Astrocyte (in vitro differentiated cells and primary cell): ENCODE measurements around the gene F2R. TPM values are rescaled to one million over a fixed set of nuclear protein-coding genes. Genes with fewer than 3 reads are reported as not detected.

Experiments used
- DNase-seq: peaks from one replicate; pipeline ENCODE4 v3.0.0-alpha.2; 2010; ENCODE audit warnings: low read depth
- FAIRE-seq: peaks from 2 replicates; lab custom pipeline; 2011; peaks lifted over from hg19 to GRCh38; lab: Jason Lieb, UNC
- H2AFZ ChIP-seq: 2 replicates; pipeline ENCODE4 v1.6.0; 2012; ENCODE audit warnings: low read depth, low read length, inconsistent platforms
- H3K27ac ChIP-seq: 2 replicates; pipeline ENCODE4 v1.5.1; 2011; ENCODE audit warnings: low read depth, low read length, inconsistent platforms
- H3K27me3 ChIP-seq: 2 replicates; pipeline ENCODE4 v1.6.0; 2011; ENCODE audit warnings: low read length, inconsistent platforms; ENCODE audit not compliant: insufficient read depth
- H3K36me3 ChIP-seq: 2 replicates; pipeline ENCODE4 v1.5.1; 2011; ENCODE audit warnings: low read length, inconsistent platforms; ENCODE audit not compliant: insufficient read depth
- H3K4me1 ChIP-seq: 2 replicates; pipeline ENCODE4 v1.5.1; 2011; ENCODE audit warnings: low read length, inconsistent platforms; ENCODE audit not compliant: insufficient read depth
- H3K4me2 ChIP-seq: 2 replicates; pipeline ENCODE4 v1.6.0; 2012; ENCODE audit warnings: low read length, inconsistent platforms
- H3K4me3 ChIP-seq: 2 replicates; pipeline ENCODE4 v1.5.1; 2011; ENCODE audit warnings: low read depth, mild to moderate bottlenecking, low read length, inconsistent platforms; ENCODE audit not compliant: insufficient read depth
- H3K79me2 ChIP-seq: 2 replicates; pipeline ENCODE4 v1.6.0; 2012; ENCODE audit warnings: mild to moderate bottlenecking, low read length, inconsistent platforms; ENCODE audit not compliant: insufficient read depth
- H3K9ac ChIP-seq: 2 replicates; pipeline ENCODE4 v1.6.0; 2012; ENCODE audit warnings: mild to moderate bottlenecking, low read length, inconsistent platforms
- H3K9me3 ChIP-seq: 2 replicates; pipeline ENCODE4 v1.5.1; 2012; ENCODE audit warnings: low read depth, mild to moderate bottlenecking, low read length, inconsistent platforms; ENCODE audit not compliant: insufficient read depth
- H4K20me1 ChIP-seq: 2 replicates; pipeline ENCODE4 v1.6.0; 2012; ENCODE audit warnings: low read length, inconsistent platforms; ENCODE audit not compliant: insufficient read depth
- H3K27ac Mint-ChIP-seq: one replicate; pipeline ENCODE4 v1.8.0; 2021; ENCODE audit warnings: mild to moderate bottlenecking, mixed read lengths; ENCODE audit not compliant: unreplicated experiment
- H3K27me3 Mint-ChIP-seq: one replicate; pipeline ENCODE4 v1.8.0; 2021; ENCODE audit warnings: low read depth, mixed read lengths; ENCODE audit not compliant: unreplicated experiment
- H3K36me3 Mint-ChIP-seq: one replicate; pipeline ENCODE4 v1.8.0; 2021; ENCODE audit warnings: low read depth, mixed read lengths; ENCODE audit not compliant: unreplicated experiment
- H3K4me1 Mint-ChIP-seq: one replicate; pipeline ENCODE4 v1.8.0; 2021; ENCODE audit warnings: low read depth, mixed read lengths; ENCODE audit not compliant: unreplicated experiment
- H3K4me3 Mint-ChIP-seq: one replicate; pipeline ENCODE4 v1.8.0; 2021; ENCODE audit warnings: mild to moderate bottlenecking, moderate library complexity, mixed read lengths; ENCODE audit not compliant: unreplicated experiment
- H3K9me3 Mint-ChIP-seq: one replicate; pipeline ENCODE4 v1.8.0; 2021; ENCODE audit warnings: mild to moderate bottlenecking, mixed read lengths; ENCODE audit not compliant: unreplicated experiment
- EZH2 ChIP-seq: IDR thresholded peaks from 2 replicates; pipeline ENCODE4 v1.6.1; 2012; ENCODE audit warnings: mild to moderate bottlenecking, low read length, inconsistent platforms; ENCODE audit not compliant: insufficient read depth
- total RNA-seq: library from RNA; stranded (reverse); gene quantifications from 2 replicates; pipeline ENCODE4 v1.2.1, GENCODE V29; 2021
- TF ChIP-seq, protein P1 (sequence below): IDR thresholded peaks from 2 replicates; pipeline ENCODE4 v1.5.1; 2011; ENCODE audit warnings: low read depth, mild to moderate bottlenecking, inconsistent platforms, low read length, moderate library complexity; ENCODE audit not compliant: insufficient read depth

Gene F2R
- total RNA-seq, 1 donor from 2014 or later, result 285 TPM

DNA sequence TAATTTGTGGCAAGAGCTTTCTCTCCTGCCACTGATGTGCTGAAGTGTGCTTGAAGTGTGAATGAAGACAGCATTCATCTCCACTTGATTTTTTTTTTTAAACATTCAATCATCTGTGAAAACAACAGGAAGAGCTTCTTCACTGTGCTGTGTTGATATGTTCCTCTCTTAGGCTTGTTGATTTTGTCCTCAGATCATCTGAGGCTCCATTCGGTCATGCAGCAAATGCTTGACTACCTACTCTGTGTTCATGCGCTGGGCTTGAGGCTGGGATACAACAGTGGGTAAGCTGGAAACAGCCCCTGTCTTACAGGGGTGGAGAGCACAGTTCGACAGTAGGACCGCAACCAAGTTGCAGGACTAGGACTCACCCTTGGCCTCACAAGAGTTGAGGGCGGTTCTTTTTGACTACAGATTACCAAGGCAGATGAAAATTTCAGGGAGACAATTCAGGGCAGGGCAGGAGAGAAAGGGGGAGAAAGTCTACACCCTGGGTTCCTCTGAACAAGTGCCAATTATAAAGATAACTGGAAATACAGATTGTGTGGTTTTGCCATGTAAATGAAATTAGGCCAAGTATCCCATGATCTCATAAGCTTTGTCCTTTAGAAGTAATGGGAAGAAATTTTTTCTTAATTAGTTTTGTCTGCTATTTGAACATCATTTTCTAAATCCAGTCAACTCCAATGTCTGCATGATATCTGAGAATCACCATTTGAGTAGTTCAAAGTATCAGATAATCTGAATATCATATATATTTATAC, 31.0 kb upstream of the F2R start:
- Histone ChIP-seq H3K36me3 (no peaks in the 10 kb centered on the region), H3K4me2 (no peak overlapping the region), H3K4me1 (peaks cover 16% of the 10 kb centered on the region), H3K27me3 (no peaks in the 10 kb centered on the region), H2AFZ (no peak overlapping the region), H3K9me3 (no peaks in the 10 kb centered on the region), H4K20me1 (no peaks in the 10 kb centered on the region), H3K9ac (no peak overlapping the region), H3K4me3 (no peak overlapping the region), H3K27ac (no peak overlapping the region), H3K79me2 (no peaks in the 10 kb centered on the region)
- Mint-ChIP-seq H3K4me1 (peaks cover 31% of the 10 kb centered on the region), H3K36me3 (peaks cover 2% of the 10 kb centered on the region), H3K27ac (peak overlapping the region; percentile 23), H3K9me3 (peaks cover 8% of the 10 kb centered on the region), H3K27me3 (no peaks in the 10 kb centered on the region), H3K4me3 (no peak overlapping the region)
- FAIRE-seq (no peak), DNase-seq (no peak)
- no peak for TF ChIP-seq EZH2
- TF ChIP-seq, protein P1, sequence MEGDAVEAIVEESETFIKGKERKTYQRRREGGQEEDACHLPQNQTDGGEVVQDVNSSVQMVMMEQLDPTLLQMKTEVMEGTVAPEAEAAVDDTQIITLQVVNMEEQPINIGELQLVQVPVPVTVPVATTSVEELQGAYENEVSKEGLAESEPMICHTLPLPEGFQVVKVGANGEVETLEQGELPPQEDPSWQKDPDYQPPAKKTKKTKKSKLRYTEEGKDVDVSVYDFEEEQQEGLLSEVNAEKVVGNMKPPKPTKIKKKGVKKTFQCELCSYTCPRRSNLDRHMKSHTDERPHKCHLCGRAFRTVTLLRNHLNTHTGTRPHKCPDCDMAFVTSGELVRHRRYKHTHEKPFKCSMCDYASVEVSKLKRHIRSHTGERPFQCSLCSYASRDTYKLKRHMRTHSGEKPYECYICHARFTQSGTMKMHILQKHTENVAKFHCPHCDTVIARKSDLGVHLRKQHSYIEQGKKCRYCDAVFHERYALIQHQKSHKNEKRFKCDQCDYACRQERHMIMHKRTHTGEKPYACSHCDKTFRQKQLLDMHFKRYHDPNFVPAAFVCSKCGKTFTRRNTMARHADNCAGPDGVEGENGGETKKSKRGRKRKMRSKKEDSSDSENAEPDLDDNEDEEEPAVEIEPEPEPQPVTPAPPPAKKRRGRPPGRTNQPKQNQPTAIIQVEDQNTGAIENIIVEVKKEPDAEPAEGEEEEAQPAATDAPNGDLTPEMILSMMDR, result no peak

DNA sequence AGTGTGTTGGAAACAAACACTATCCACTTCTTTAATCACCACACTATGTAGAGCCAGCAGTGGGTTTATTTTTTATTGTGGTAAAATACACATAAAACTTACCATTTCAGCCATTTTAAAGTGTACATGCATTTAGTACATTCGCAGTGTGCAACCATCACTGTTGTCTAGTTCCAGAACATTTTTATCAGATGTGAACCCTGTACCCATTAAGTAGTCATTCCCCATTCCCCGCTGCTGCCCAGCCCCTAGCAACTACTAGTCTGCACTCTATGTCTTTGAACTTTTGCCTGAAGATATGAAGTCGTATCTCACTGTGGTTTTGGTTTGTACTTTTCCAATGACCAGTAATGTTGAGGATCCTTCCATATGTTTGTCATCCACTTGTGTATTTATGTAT, 30.2 kb upstream of the F2R start:
- no peak overlapping the region for H3K4me3 Mint-ChIP-seq
- no peaks in the 10 kb centered on the region for H3K79me2 ChIP-seq
- no peaks in the 10 kb centered on the region for H3K27me3 ChIP-seq
- no peak overlapping the region for H3K4me3 ChIP-seq
- DNase-seq (no peak), FAIRE-seq (no peak)
- no peaks in the 10 kb centered on the region for H4K20me1 ChIP-seq
- H3K27ac ChIP-seq, result no peak overlapping the region
- no peak overlapping the region for H2AFZ ChIP-seq
- H3K27ac Mint-ChIP-seq, result peak overlapping the region; percentile 9
- H3K9me3 Mint-ChIP-seq, result peaks cover 8% of the 10 kb centered on the region
- peaks cover 23% of the 10 kb centered on the region for H3K4me1 ChIP-seq
- H3K4me1 Mint-ChIP-seq, result peaks cover 37% of the 10 kb centered on the region
- no peak overlapping the region for H3K4me2 ChIP-seq
- TF ChIP-seq, protein P1, result no peak
- no peak for TF ChIP-seq EZH2
- H3K36me3 Mint-ChIP-seq, result no peaks in the 10 kb centered on the region
- no peaks in the 10 kb centered on the region for H3K27me3 Mint-ChIP-seq
- H3K9me3 ChIP-seq, result no peaks in the 10 kb centered on the region
- H3K9ac ChIP-seq, result no peak overlapping the region
- H3K36me3 ChIP-seq, result no peaks in the 10 kb centered on the region

DNA sequence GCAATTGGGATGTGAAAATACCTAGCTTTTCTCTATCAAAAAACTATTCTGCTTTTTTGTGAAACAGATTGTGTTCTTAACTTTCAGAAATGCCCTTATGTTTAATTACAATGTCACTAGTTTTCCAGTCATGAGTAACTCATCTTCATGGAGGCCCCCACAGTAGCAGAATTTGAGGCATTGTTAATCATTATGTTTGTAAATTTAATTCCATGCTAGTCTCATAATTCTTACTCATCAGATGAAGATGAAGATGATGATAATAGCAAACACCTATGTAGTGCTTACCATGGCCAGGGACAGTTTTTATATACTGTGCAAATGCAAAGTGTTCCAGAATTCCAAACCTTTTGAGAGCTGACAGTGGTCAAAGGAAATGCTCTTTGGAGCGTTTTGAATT, 27.7 kb upstream of the F2R start:
- Histone ChIP-seq H3K9me3 (no peaks in the 10 kb centered on the region), H3K27me3 (no peaks in the 10 kb centered on the region), H3K79me2 (no peaks in the 10 kb centered on the region), H2AFZ (no peak overlapping the region), H3K4me2 (no peak overlapping the region), H3K9ac (no peak overlapping the region), H4K20me1 (no peaks in the 10 kb centered on the region), H3K36me3 (no peaks in the 10 kb centered on the region), H3K27ac (no peak overlapping the region), H3K4me3 (no peak overlapping the region), H3K4me1 (peaks cover 34% of the 10 kb centered on the region)
- TF ChIP-seq, protein P1, result no peak
- no peak for TF ChIP-seq EZH2
- no peak for FAIRE-seq
- no peak for DNase-seq
- Mint-ChIP-seq H3K4me1 (peaks cover 60% of the 10 kb centered on the region), H3K9me3 (peaks cover 8% of the 10 kb centered on the region), H3K4me3 (no peak overlapping the region), H3K27me3 (no peaks in the 10 kb centered on the region), H3K27ac (peak overlapping the region; percentile 73), H3K36me3 (no peaks in the 10 kb centered on the region)
